Activated CD8-positive, alpha-beta memory T cell treated with anti-CD3 and anti-CD28 coated beads, Interleukin-2, amount 10 ng/mL, durations not matched to agents 7 days and 5 days (primary cell): ENCODE results near the gene LRRC28. TPM values are rescaled to one million over a fixed set of nuclear protein-coding genes. Genes with fewer than 3 reads are reported as not detected.
A peak's percentile ranks its signal among the peaks of the same experiment; 100 is the strongest.

Source experiments
- ATAC-seq: fragments of 150-1000 bp; cut with Tn5 transposase; one replicate; pipeline ENCODE4 v1.10.0; 2021; ENCODE audit warnings: moderate library complexity
- CTCF ChIA-PET: fragments of 350-600 bp; sonication (Branson Sonifier 250); formaldehyde crosslinking; loops from one replicate; lab custom pipeline; 2021; ENCODE audit warnings: antibody characterized with exemption; lab: Charles Lee
- DNase-seq: peaks from one replicate; pipeline ENCODE4 v3.0.0-alpha.2; 2020
- H3K27ac Mint-ChIP-seq: one replicate; pipeline ENCODE4 v1.8.0; 2021; ENCODE audit warnings: mild to moderate bottlenecking, mixed read lengths
- H3K27me3 Mint-ChIP-seq: one replicate; pipeline ENCODE4 v1.8.0; 2021; ENCODE audit warnings: mixed read lengths
- H3K36me3 Mint-ChIP-seq: one replicate; pipeline ENCODE4 v1.8.0; 2021; ENCODE audit warnings: mild to moderate bottlenecking, mixed read lengths
- H3K4me1 Mint-ChIP-seq: one replicate; pipeline ENCODE4 v1.8.0; 2021; ENCODE audit warnings: mixed read lengths
- H3K4me3 Mint-ChIP-seq: one replicate; pipeline ENCODE4 v1.8.0; 2021; ENCODE audit warnings: mild to moderate bottlenecking, moderate library complexity, mixed read lengths
- H3K9me3 Mint-ChIP-seq: one replicate; pipeline ENCODE4 v1.8.0; 2022; ENCODE audit warnings: low read depth, mixed read lengths
- total RNA-seq, 2 experiments: library from RNA; stranded (reverse); gene quantifications; one replicate each; pipeline ENCODE4 v1.2.3, GENCODE V29; 2021

Gene LRRC28
- total RNA-seq, result 10 to 100 TPM; 21.2 to 21.7 TPM

GRCh38 chr15:99250857-99251841 is at the start of gene LRRC28:
Gene LRRC28, plus strand, starts transcription at chr15:99251481. Its CDS starts 4,477 bp downstream, at chr15:99255958.
- H3K27me3 Mint-ChIP-seq, result no peaks in the 10 kb centered on the region
- CTCF ChIA-PET, result interaction anchor here (0.5 to 2.4 kb wide), 6 partner anchors 21 to 482 kb away, joined by 3 to 10 read pairs (median 5); partner anchors contain the start of genes LYSMD4 and SYNM
- DNase-seq (peak; percentile 98), ATAC-seq (peak; percentile 99)
- peaks cover 10% of the 10 kb centered on the region for H3K36me3 Mint-ChIP-seq
- peak within 1 kb of the TSS; percentile 79 for H3K27ac Mint-ChIP-seq
- H3K4me3 Mint-ChIP-seq, result peak within 1 kb of the TSS; percentile 80
- peaks cover 30% of the 10 kb centered on the region for H3K4me1 Mint-ChIP-seq
- H3K9me3 Mint-ChIP-seq, result no peaks in the 10 kb centered on the region

GRCh38 chr15:99202176-99202552 is 49.1 kb upstream of the LRRC28 start:
- DNase-seq, result no peak
- Mint-ChIP-seq H3K4me3 (no peak overlapping the region), H3K9me3 (no peaks in the 10 kb centered on the region), H3K4me1 (no peaks in the 10 kb centered on the region), H3K36me3 (no peaks in the 10 kb centered on the region), H3K27ac (no peak overlapping the region), H3K27me3 (peaks cover 39% of the 10 kb centered on the region)
- CTCF ChIA-PET, result no interaction called here
- no peak for ATAC-seq

- H3K4me1 Mint-ChIP-seq, result no peaks in the 10 kb centered on the region
- H3K36me3 Mint-ChIP-seq, result no peaks in the 10 kb centered on the region
- DNase-seq (no peak), ATAC-seq (no peak)
- no peak overlapping the region for H3K4me3 Mint-ChIP-seq
- H3K27ac Mint-ChIP-seq, result no peak overlapping the region
- CTCF ChIA-PET, result interaction anchor here (0.8 kb wide), 1 partner anchor 13 kb away, joined by 3 read pairs; no protein-coding TSS in a partner anchor
- H3K9me3 Mint-ChIP-seq, result no peaks in the 10 kb centered on the region
- peaks cover 36% of the 10 kb centered on the region for H3K27me3 Mint-ChIP-seq
These were observed 43.6 kb upstream of the LRRC28 start for GRCh38 chr15:99207672-99208071.

- Mint-ChIP-seq H3K9me3 (no peaks in the 10 kb centered on the region), H3K4me3 (no peak overlapping the region), H3K27ac (no peak overlapping the region), H3K4me1 (no peaks in the 10 kb centered on the region), H3K36me3 (no peaks in the 10 kb centered on the region), H3K27me3 (peaks cover 29% of the 10 kb centered on the region)
- no peak for ATAC-seq
- CTCF ChIA-PET, result interaction anchor here (1.1 kb wide), 1 partner anchor 109 kb away, joined by 3 read pairs; no protein-coding TSS in a partner anchor
- DNase-seq, result no peak
These were observed 42.0 kb upstream of the LRRC28 start for GRCh38 chr15:99209326-99209725.

GRCh38 chr15:99210334-99210733 is 40.9 kb upstream of the LRRC28 start:
- ATAC-seq (no peak), DNase-seq (no peak)
- Mint-ChIP-seq H3K9me3 (no peaks in the 10 kb centered on the region), H3K36me3 (no peaks in the 10 kb centered on the region), H3K27ac (no peak overlapping the region), H3K4me3 (no peak overlapping the region), H3K27me3 (peaks cover 22% of the 10 kb centered on the region), H3K4me1 (no peaks in the 10 kb centered on the region)
- CTCF ChIA-PET, result interaction anchor here (0.6 to 1.1 kb wide), 3 partner anchors 110 to 515 kb away, joined by 3 read pairs; no protein-coding TSS in a partner anchor

GRCh38 chr15:99211926-99212325 is 39.4 kb upstream of the LRRC28 start:
- H3K9me3 Mint-ChIP-seq, result no peaks in the 10 kb centered on the region
- no peak overlapping the region for H3K27ac Mint-ChIP-seq
- no peak for ATAC-seq
- H3K36me3 Mint-ChIP-seq, result no peaks in the 10 kb centered on the region
- CTCF ChIA-PET, result interaction anchor here (1.0 kb wide), 1 partner anchor 107 kb away, joined by 3 read pairs; no protein-coding TSS in a partner anchor
- no peaks in the 10 kb centered on the region for H3K4me1 Mint-ChIP-seq
- H3K27me3 Mint-ChIP-seq, result peaks cover 10% of the 10 kb centered on the region
- no peak for DNase-seq
- no peak overlapping the region for H3K4me3 Mint-ChIP-seq

GRCh38 chr15:99212406-99212805 is 38.9 kb upstream of the LRRC28 start:
- H3K9me3 Mint-ChIP-seq, result no peaks in the 10 kb centered on the region
- no peak for ATAC-seq
- no peak overlapping the region for H3K27ac Mint-ChIP-seq
- CTCF ChIA-PET, result interaction anchor here (0.7 to 2.3 kb wide), 7 partner anchors 12 to 154 kb away, joined by 3 to 13 read pairs (median 4); no protein-coding TSS in a partner anchor
- H3K27me3 Mint-ChIP-seq, result peaks cover 10% of the 10 kb centered on the region
- no peak for DNase-seq
- H3K36me3 Mint-ChIP-seq, result no peaks in the 10 kb centered on the region
- H3K4me3 Mint-ChIP-seq, result no peak overlapping the region
- H3K4me1 Mint-ChIP-seq, result no peaks in the 10 kb centered on the region

- DNase-seq (peak; percentile 77), ATAC-seq (peak; percentile 82)
- H3K4me1 Mint-ChIP-seq, result no peaks in the 10 kb centered on the region
- no peaks in the 10 kb centered on the region for H3K9me3 Mint-ChIP-seq
- CTCF ChIA-PET, result interaction anchor here (0.6 to 2.3 kb wide), 10 partner anchors 9 to 263 kb away, joined by 3 to 13 read pairs (median 4); no protein-coding TSS in a partner anchor
- no peak overlapping the region for H3K4me3 Mint-ChIP-seq
- no peak overlapping the region for H3K27ac Mint-ChIP-seq
- no peaks in the 10 kb centered on the region for H3K36me3 Mint-ChIP-seq
- peaks cover 13% of the 10 kb centered on the region for H3K27me3 Mint-ChIP-seq
These were observed 38.0 kb upstream of the LRRC28 start for GRCh38 chr15:99213187-99213811.

GRCh38 chr15:99224372-99225214 is 26.7 kb upstream of the LRRC28 start:
- Mint-ChIP-seq H3K36me3 (no peaks in the 10 kb centered on the region), H3K27me3 (peaks cover 9% of the 10 kb centered on the region), H3K9me3 (no peaks in the 10 kb centered on the region), H3K27ac (no peak overlapping the region), H3K4me1 (no peaks in the 10 kb centered on the region), H3K4me3 (no peak overlapping the region)
- DNase-seq, result no peak
- ATAC-seq, result no peak
- CTCF ChIA-PET, result interaction anchor here (0.6 to 1.2 kb wide), 2 partner anchors 11 to 148 kb away, joined by 3 to 5 read pairs; no protein-coding TSS in a partner anchor

- no peak for DNase-seq
- no peaks in the 10 kb centered on the region for H3K9me3 Mint-ChIP-seq
- no peak overlapping the region for H3K27ac Mint-ChIP-seq
- no peaks in the 10 kb centered on the region for H3K4me1 Mint-ChIP-seq
- H3K4me3 Mint-ChIP-seq, result no peak overlapping the region
- CTCF ChIA-PET, result interaction anchor here (1.7 kb wide), 1 partner anchor 13 kb away, joined by 4 read pairs; no protein-coding TSS in a partner anchor
- peaks cover 9% of the 10 kb centered on the region for H3K27me3 Mint-ChIP-seq
- no peak for ATAC-seq
- no peaks in the 10 kb centered on the region for H3K36me3 Mint-ChIP-seq
These were observed 24.5 kb upstream of the LRRC28 start for GRCh38 chr15:99226802-99227201.

GRCh38 chr15:99228120-99228770 is 23.0 kb upstream of the LRRC28 start:
- no peaks in the 10 kb centered on the region for H3K9me3 Mint-ChIP-seq
- H3K27ac Mint-ChIP-seq, result no peak overlapping the region
- DNase-seq (no peak), ATAC-seq (no peak)
- peaks cover 11% of the 10 kb centered on the region for H3K27me3 Mint-ChIP-seq
- no peak overlapping the region for H3K4me3 Mint-ChIP-seq
- CTCF ChIA-PET, result interaction anchor here (1.7 kb wide), 1 partner anchor 15 kb away, joined by 4 read pairs; no protein-coding TSS in a partner anchor
- no peaks in the 10 kb centered on the region for H3K36me3 Mint-ChIP-seq
- H3K4me1 Mint-ChIP-seq, result no peaks in the 10 kb centered on the region

GRCh38 chr15:99230867-99231266 is 20.4 kb upstream of the LRRC28 start:
- CTCF ChIA-PET, result no interaction called here
- H3K4me3 Mint-ChIP-seq, result no peak overlapping the region
- H3K4me1 Mint-ChIP-seq, result no peaks in the 10 kb centered on the region
- no peaks in the 10 kb centered on the region for H3K9me3 Mint-ChIP-seq
- ATAC-seq, result no peak
- no peak for DNase-seq
- peaks cover 2% of the 10 kb centered on the region for H3K36me3 Mint-ChIP-seq
- no peak overlapping the region for H3K27ac Mint-ChIP-seq
- H3K27me3 Mint-ChIP-seq, result peaks cover 11% of the 10 kb centered on the region
